ENCODE data around the gene RFESD.

The RFESD gene

DNA sequence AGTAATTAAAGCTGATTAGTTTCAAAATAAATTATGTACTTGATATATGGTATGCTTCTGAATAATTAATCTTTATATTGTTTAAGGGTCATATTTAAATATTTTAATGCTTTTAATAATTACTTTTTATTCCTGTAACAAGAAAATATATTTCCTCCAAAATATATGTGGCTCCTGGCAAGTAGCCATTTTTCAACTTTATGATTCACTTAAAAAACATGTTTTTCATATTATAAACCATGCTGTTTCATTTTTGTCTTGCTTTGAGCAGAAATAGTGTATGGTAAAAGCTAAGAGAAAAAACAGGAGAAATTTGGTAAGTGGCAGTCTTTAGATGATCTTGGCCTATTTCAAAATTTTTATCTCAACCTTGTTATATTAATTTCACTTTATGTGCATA, 21.6 kb downstream of the RFESD start:
- H3K27me3 ChIP-seq (ENCODE audit: control insufficient read depth in 3 of 3, insufficient read depth in 3 of 3, low read depth in 1 of 3, low read length in 3 of 3) = no peaks in the 10 kb centered on the region
- no peak overlapping the region for H2BK5ac ChIP-seq (ENCODE audit: low read length)
- no peak overlapping the region for H3K23ac ChIP-seq (ENCODE audit: low read depth, low read length, poor library complexity)
- no peak for DNase-seq (ENCODE audit: low spot score)
- H4K91ac ChIP-seq (ENCODE audit: low read depth, low read length, poor library complexity) = no peak overlapping the region
- no peaks in the 10 kb centered on the region for H3K9me3 ChIP-seq (replicated peaks in 1 of 2; ENCODE audit: control insufficient read depth in 2 of 2, insufficient read depth in 1 of 2, low read depth in 1 of 2, low read length in 2 of 2)
- no peak overlapping the region for H3K18ac ChIP-seq (ENCODE audit: low read length)
- H3K4ac ChIP-seq (ENCODE audit: low read length) = no peak overlapping the region
- no peak overlapping the region for H2BK15ac ChIP-seq (ENCODE audit: low read length)
- no peak overlapping the region for H4K8ac ChIP-seq (ENCODE audit: low read depth, low read length)
- H3K4me1 ChIP-seq (ENCODE audit: control insufficient read depth in 2 of 2, insufficient read depth in 1 of 2, low read depth in 1 of 2, low read length in 2 of 2) = peaks cover 0 to 11% of the 10 kb centered on the region in 2 donors
- H3K9ac ChIP-seq (ENCODE audit: low read depth, low read length, poor library complexity) = no peak overlapping the region
- no peak overlapping the region for H2BK120ac ChIP-seq (ENCODE audit: low read depth, low read length)
- H3K14ac ChIP-seq (ENCODE audit: low read length) = no peak overlapping the region
- no peaks in the 10 kb centered on the region for H3K79me1 ChIP-seq (ENCODE audit: low read depth, low read length)
- no peak overlapping the region for H3K4me3 ChIP-seq (ENCODE audit: low read length in 2 of 2)
- no peak overlapping the region for H3K4me2 ChIP-seq (ENCODE audit: insufficient read depth, low read length, poor library complexity, severe bottlenecking)
- H3K27ac ChIP-seq (replicated peaks; ENCODE audit: low read length) = no peak overlapping the region
- H2BK12ac ChIP-seq (ENCODE audit: low read length) = no peak overlapping the region
- no peak overlapping the region for H2AFZ ChIP-seq (ENCODE audit: low read length)
- H3K36me3 ChIP-seq (replicated peaks in 1 of 2; ENCODE audit: control insufficient read depth in 2 of 2, insufficient read depth in 2 of 2, low read length in 2 of 2) = no peaks in the 10 kb centered on the region
- no peak overlapping the region for H2AK5ac ChIP-seq (ENCODE audit: low read depth, low read length)

GRCh38 chr5:95668728-95669127, 22.2 kb downstream of the RFESD start:
- WGBS, 2 donors (ENCODE audit: extremely low coverage in 2 of 2, insufficient read length in 2 of 2, insufficient replicate concordance in 1 of 2) = no CpG with 5 or more reads among the region's 1 CpG
- Histone ChIP-seq H3K4me3 (ENCODE audit: low read length in 2 of 2) (no peak overlapping the region), H3K9ac (ENCODE audit: low read depth, low read length, poor library complexity) (no peak overlapping the region), H4K91ac (ENCODE audit: low read depth, low read length, poor library complexity) (no peak overlapping the region), H2BK15ac (ENCODE audit: low read length) (no peak overlapping the region), H3K18ac (ENCODE audit: low read length) (no peak overlapping the region), H3K23ac (ENCODE audit: low read depth, low read length, poor library complexity) (no peak overlapping the region), H3K4ac (ENCODE audit: low read length) (no peak overlapping the region), H2BK5ac (ENCODE audit: low read length) (no peak overlapping the region), H2AK5ac (ENCODE audit: low read depth, low read length) (no peak overlapping the region), H3K4me1 (ENCODE audit: control insufficient read depth in 2 of 2, insufficient read depth in 1 of 2, low read depth in 1 of 2, low read length in 2 of 2) (peaks cover 0 to 11% of the 10 kb centered on the region in 2 donors), H3K36me3 (replicated peaks in 1 of 2; ENCODE audit: control insufficient read depth in 2 of 2, insufficient read depth in 2 of 2, low read length in 2 of 2) (no peaks in the 10 kb centered on the region), H3K4me2 (ENCODE audit: insufficient read depth, low read length, poor library complexity, severe bottlenecking) (no peak overlapping the region), H3K14ac (ENCODE audit: low read length) (no peak overlapping the region), H2BK120ac (ENCODE audit: low read depth, low read length) (no peak overlapping the region), H3K9me3 (replicated peaks in 1 of 2; ENCODE audit: control insufficient read depth in 2 of 2, insufficient read depth in 1 of 2, low read depth in 1 of 2, low read length in 2 of 2) (no peaks in the 10 kb centered on the region), H3K79me1 (ENCODE audit: low read depth, low read length) (no peaks in the 10 kb centered on the region), H3K27ac (replicated peaks; ENCODE audit: low read length) (no peak overlapping the region), H4K8ac (ENCODE audit: low read depth, low read length) (no peak overlapping the region), H2BK12ac (ENCODE audit: low read length) (no peak overlapping the region), H3K27me3 (ENCODE audit: control insufficient read depth in 3 of 3, insufficient read depth in 3 of 3, low read depth in 1 of 3, low read length in 3 of 3) (no peaks in the 10 kb centered on the region), H2AFZ (ENCODE audit: low read length) (no peak overlapping the region)
- no peak for DNase-seq (ENCODE audit: low spot score)

GRCh38 chr5:95669540-95669939, 23.0 kb downstream of the RFESD start:
- no CpG with 5 or more reads among the region's 4 CpGs for WGBS, 2 donors (ENCODE audit: extremely low coverage in 2 of 2, insufficient read length in 2 of 2, insufficient replicate concordance in 1 of 2)

DNA sequence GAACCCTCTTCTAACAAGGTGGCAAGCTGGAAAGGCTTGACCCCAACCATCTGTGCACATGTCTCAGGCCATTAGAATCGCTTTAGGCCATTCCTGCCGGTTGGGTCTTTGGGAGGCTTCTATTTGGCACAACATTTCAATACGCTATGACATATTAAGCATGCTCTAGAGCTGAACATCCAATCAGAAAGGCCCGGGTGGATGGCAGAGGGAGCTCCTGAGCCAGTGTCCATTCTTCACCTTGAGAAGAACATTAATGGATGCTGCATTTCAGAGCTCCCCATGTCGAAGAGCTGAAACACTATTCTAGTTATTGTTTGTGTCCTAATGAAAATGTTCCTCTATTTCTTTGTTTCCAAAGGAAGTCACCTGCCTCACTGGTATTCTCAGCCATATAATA, 23.4 kb downstream of the RFESD start:
- H3K79me1 ChIP-seq (ENCODE audit: low read depth, low read length) = no peaks in the 10 kb centered on the region
- no peak for DNase-seq (ENCODE audit: low spot score)
- no peak overlapping the region for H3K9ac ChIP-seq (ENCODE audit: low read depth, low read length, poor library complexity)
- H4K91ac ChIP-seq (ENCODE audit: low read depth, low read length, poor library complexity) = no peak overlapping the region
- H2BK15ac ChIP-seq (ENCODE audit: low read length) = no peak overlapping the region
- H3K27ac ChIP-seq (replicated peaks; ENCODE audit: low read length) = no peak overlapping the region
- H3K18ac ChIP-seq (ENCODE audit: low read length) = no peak overlapping the region
- H3K4ac ChIP-seq (ENCODE audit: low read length) = no peak overlapping the region
- no peak overlapping the region for H3K14ac ChIP-seq (ENCODE audit: low read length)
- peaks cover 0 to 8% of the 10 kb centered on the region in 2 donors for H3K4me1 ChIP-seq (ENCODE audit: control insufficient read depth in 2 of 2, insufficient read depth in 1 of 2, low read depth in 1 of 2, low read length in 2 of 2)
- H2BK5ac ChIP-seq (ENCODE audit: low read length) = no peak overlapping the region
- H2AK5ac ChIP-seq (ENCODE audit: low read depth, low read length) = no peak overlapping the region
- H3K4me2 ChIP-seq (ENCODE audit: insufficient read depth, low read length, poor library complexity, severe bottlenecking) = no peak overlapping the region
- no peaks in the 10 kb centered on the region for H3K27me3 ChIP-seq (ENCODE audit: control insufficient read depth in 3 of 3, insufficient read depth in 3 of 3, low read depth in 1 of 3, low read length in 3 of 3)
- H3K36me3 ChIP-seq (replicated peaks in 1 of 2; ENCODE audit: control insufficient read depth in 2 of 2, insufficient read depth in 2 of 2, low read length in 2 of 2) = no peaks in the 10 kb centered on the region
- H3K23ac ChIP-seq (ENCODE audit: low read depth, low read length, poor library complexity) = no peak overlapping the region
- H2BK120ac ChIP-seq (ENCODE audit: low read depth, low read length) = no peak overlapping the region
- no CpG with 5 or more reads among the region's 5 CpGs for WGBS, 2 donors (ENCODE audit: extremely low coverage in 2 of 2, insufficient read length in 2 of 2, insufficient replicate concordance in 1 of 2)
- no peaks in the 10 kb centered on the region for H3K9me3 ChIP-seq (replicated peaks in 1 of 2; ENCODE audit: control insufficient read depth in 2 of 2, insufficient read depth in 1 of 2, low read depth in 1 of 2, low read length in 2 of 2)
- no peak overlapping the region for H4K8ac ChIP-seq (ENCODE audit: low read depth, low read length)
- H2AFZ ChIP-seq (ENCODE audit: low read length) = peak overlapping the region; percentile 41
- H2BK12ac ChIP-seq (ENCODE audit: low read length) = no peak overlapping the region
- no peak overlapping the region for H3K4me3 ChIP-seq (ENCODE audit: low read length in 2 of 2)

More at GRCh38 chr5:95669540-95669939, 23.0 kb downstream of the RFESD start:
- H3K9ac ChIP-seq (ENCODE audit: low read depth, low read length, poor library complexity) = no peak overlapping the region
- no peaks in the 10 kb centered on the region for H3K36me3 ChIP-seq (replicated peaks in 1 of 2; ENCODE audit: control insufficient read depth in 2 of 2, insufficient read depth in 2 of 2, low read length in 2 of 2)
- peak overlapping the region; percentile 41 for H2AFZ ChIP-seq (ENCODE audit: low read length)
- no peak overlapping the region for H3K27ac ChIP-seq (replicated peaks; ENCODE audit: low read length)
- H3K27me3 ChIP-seq (ENCODE audit: control insufficient read depth in 3 of 3, insufficient read depth in 3 of 3, low read depth in 1 of 3, low read length in 3 of 3) = no peaks in the 10 kb centered on the region
- H2BK5ac ChIP-seq (ENCODE audit: low read length) = no peak overlapping the region
- no peak overlapping the region for H3K18ac ChIP-seq (ENCODE audit: low read length)
- H3K9me3 ChIP-seq (replicated peaks in 1 of 2; ENCODE audit: control insufficient read depth in 2 of 2, insufficient read depth in 1 of 2, low read depth in 1 of 2, low read length in 2 of 2) = no peaks in the 10 kb centered on the region
- H3K4ac ChIP-seq (ENCODE audit: low read length) = no peak overlapping the region
- H2AK5ac ChIP-seq (ENCODE audit: low read depth, low read length) = no peak overlapping the region
- no peak overlapping the region for H4K8ac ChIP-seq (ENCODE audit: low read depth, low read length)
- H3K79me1 ChIP-seq (ENCODE audit: low read depth, low read length) = no peaks in the 10 kb centered on the region
- no peak overlapping the region for H3K4me3 ChIP-seq (ENCODE audit: low read length in 2 of 2)
- H3K4me2 ChIP-seq (ENCODE audit: insufficient read depth, low read length, poor library complexity, severe bottlenecking) = no peak overlapping the region
- DNase-seq (ENCODE audit: low spot score) = no peak
- H2BK12ac ChIP-seq (ENCODE audit: low read length) = no peak overlapping the region
- H2BK120ac ChIP-seq (ENCODE audit: low read depth, low read length) = no peak overlapping the region
- peaks cover 0 to 8% of the 10 kb centered on the region in 2 donors for H3K4me1 ChIP-seq (ENCODE audit: control insufficient read depth in 2 of 2, insufficient read depth in 1 of 2, low read depth in 1 of 2, low read length in 2 of 2)
- no peak overlapping the region for H3K14ac ChIP-seq (ENCODE audit: low read length)
- no peak overlapping the region for H3K23ac ChIP-seq (ENCODE audit: low read depth, low read length, poor library complexity)
- H4K91ac ChIP-seq (ENCODE audit: low read depth, low read length, poor library complexity) = no peak overlapping the region
- H2BK15ac ChIP-seq (ENCODE audit: low read length) = no peak overlapping the region

Data from neuronal stem cell (in vitro differentiated cells).